Measurements from ENCODE around the gene HSPE1.
"Not testable (repeated sequence)": the region's sequence is repeated elsewhere in the genome, so short reads cannot be mapped to it uniquely, and the experiment has no call there.

The HSPE1 gene

DNA sequence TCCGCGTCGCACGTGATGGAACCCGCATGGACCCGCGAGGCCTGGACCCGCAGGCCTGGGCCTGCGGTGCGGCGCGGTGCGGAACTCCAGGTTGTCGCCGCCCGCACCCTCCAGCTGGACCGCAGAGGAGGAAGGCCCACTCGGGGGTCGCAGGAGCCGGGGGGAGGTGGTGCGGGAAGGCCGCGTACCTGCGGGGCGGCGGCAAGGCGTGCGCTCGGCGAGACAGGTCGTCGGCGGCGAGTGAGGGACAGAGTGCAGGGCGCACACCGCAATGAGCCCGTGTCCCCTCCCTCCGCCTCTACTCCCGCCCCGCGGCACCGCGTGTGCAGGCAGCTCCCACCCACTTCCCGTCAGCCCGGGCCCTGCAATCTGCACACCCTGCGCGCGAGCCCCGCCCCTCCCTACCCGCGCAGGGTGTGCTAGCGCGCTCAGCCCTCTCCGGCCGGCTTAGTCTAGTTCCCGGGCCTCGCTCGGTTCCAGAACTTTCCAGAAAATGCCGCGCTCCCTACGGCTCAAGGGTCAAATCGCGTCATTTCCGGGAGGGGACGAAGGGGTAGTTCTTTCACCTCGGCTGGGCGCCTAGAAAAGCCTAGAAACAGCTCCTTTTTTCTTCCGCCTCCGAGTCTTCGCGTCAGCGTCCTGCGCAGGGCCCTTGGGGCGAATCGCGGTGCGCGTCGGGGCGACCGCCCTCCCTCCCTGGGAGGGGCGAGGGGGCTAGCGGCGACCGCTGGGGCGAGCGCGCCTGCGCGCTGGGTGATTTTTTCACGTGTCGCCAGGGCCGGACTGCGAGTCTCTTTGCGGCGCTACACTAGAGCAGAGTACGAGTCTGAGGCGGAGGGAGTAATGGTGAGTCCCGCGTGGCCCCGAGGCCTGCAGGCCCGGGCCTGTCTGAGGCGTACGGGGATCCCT lies at the start of gene HSPE1, which contains the start of gene HSPD1:
Gene HSPE1, plus strand, starts transcription at position 786 of the 909 bp plus-strand sequence. Its CDS starts 58 bp downstream, at position 844.
Gene HSPD1, minus strand, starts transcription at position 247 of the 909 bp plus-strand sequence. CDS start 992 bp downstream, outside the sequence.
- peak; percentile 99 for DNase-seq (ENCODE audit: low read depth, low spot score)

- no peak for DNase-seq (ENCODE audit: low read depth, low spot score)
Observed at GRCh38 chr2:197450465-197450864, 49.7 kb upstream of the HSPE1 start.

DNA sequence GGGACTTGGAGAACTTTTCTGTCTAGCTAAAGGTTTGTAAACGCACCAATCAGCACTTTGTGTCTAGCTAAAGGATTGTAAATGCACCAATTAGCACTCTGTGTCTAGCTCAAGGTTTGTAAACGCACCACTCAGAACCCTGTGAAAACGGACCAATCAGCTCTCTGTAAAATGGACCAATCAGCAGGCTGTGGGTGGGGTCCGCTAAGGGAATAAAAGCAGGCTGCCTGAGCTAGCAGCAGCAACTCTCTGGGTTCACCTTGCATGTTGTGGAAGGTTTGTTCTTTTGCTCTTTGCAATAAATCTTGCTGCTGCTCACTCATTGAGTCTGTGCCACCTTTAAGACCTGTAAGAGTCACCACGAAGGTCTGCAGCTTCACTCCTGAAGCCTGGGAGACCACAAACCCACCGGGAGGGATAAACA lies 49.2 kb upstream of the HSPE1 start:
- not testable (repeated sequence) for DNase-seq (ENCODE audit: low read depth, low spot score)

GRCh38 chr2:197452754-197453122 lies 47.4 kb upstream of the HSPE1 start:
- no peak for DNase-seq (ENCODE audit: low read depth, low spot score)

- peak; percentile 100 for DNase-seq (ENCODE audit: low read depth, low spot score)
Observed at GRCh38 chr2:197453123-197453913, 46.9 kb upstream of the HSPE1 start, which contains the start of gene COQ10B. Gene COQ10B (plus strand): TSS chr2:197453552. CDS start chr2:197453561, 9 bp downstream.

DNA sequence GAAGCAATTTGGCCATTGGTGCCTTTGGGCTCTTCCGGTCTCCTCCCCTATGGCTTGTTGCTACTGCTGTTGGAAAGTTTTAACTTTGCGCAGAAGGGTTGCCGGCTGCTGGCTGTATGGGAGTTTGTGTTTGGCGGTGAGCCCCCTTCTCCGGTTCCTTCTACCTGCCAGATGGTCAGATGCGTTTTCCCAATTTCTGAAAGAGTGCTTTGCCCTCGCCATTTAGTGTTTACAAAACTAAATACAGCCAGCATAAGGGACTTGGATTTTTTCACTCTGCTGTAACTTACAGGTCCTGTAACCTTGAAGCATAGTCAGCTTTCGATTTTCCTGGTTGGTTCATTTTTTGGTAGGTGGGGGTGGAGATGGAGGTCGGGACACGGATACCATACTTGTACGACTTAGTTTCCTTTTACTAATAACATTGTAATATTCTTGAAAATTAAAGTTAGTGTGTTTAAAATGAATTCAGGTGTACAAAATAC lies 46.2 kb upstream of the HSPE1 start:
- no peak for DNase-seq (ENCODE audit: low read depth, low spot score)

DNA sequence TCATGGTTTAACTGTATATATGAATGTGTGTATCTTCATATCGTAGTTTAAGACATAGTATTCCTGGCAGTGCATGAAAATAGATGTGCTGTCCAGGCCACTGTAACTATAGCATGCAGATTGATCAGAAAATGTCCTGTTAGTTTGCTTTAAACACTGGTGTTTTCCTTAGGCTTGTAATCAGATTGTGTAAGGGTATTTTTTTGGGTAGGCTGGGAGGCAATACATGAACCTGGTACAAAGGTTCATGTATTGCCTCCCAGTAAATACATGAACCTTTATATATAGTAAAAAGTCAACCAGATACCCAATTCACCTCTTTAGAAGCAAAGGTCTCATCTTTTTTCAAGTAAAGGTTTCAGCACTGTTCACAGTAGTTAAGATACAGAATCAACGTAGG lies 45.3 kb upstream of the HSPE1 start:
- no peak for DNase-seq (ENCODE audit: low read depth, low spot score)

DNA sequence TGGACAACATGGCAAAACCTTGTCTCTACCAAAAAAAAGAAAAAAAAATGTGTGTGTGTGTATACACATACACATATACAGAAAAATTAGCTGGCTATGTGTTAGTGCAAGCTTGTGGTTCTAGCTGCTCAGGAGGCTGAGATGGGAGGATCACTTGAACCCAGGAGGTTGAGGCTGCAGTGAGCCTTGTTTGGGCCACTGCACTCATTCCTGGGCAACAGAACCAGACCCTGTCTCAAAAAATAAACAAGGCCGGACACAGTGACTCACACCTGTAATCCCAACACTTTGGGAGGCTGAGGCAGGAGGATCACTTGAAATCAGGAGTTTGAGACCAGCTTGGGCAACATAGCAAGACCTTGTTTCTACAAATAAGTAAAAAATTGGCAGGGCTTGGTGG lies 44.8 kb upstream of the HSPE1 start:
- DNase-seq (ENCODE audit: low read depth, low spot score), result no peak

DNA sequence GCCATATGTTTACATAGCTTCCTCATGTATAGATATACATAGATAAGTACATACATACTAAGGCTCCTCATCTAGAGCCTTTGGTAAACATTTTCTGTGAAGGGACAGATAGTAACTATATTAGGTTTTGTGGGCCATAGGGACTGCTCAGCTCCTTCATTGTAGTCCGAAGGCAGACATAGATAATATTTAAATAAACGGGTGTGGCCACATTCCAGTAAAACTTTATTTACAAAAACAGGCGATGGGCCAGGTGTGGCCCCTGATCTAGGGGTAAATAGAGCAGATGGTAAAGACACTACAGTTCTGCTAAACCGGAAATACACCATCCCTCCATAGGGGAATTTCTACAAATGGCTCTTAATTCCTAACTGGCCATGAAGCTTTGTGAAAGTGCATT lies 39.5 kb upstream of the HSPE1 start:
- no peak for DNase-seq (ENCODE audit: low read depth, low spot score)

GRCh38 chr2:197461057-197461456 lies 39.1 kb upstream of the HSPE1 start:
- no peak for DNase-seq (ENCODE audit: low read depth, low spot score)

- DNase-seq (ENCODE audit: low read depth, low spot score), result no peak
Observed at GRCh38 chr2:197464175-197464574, 36.0 kb upstream of the HSPE1 start.

DNA sequence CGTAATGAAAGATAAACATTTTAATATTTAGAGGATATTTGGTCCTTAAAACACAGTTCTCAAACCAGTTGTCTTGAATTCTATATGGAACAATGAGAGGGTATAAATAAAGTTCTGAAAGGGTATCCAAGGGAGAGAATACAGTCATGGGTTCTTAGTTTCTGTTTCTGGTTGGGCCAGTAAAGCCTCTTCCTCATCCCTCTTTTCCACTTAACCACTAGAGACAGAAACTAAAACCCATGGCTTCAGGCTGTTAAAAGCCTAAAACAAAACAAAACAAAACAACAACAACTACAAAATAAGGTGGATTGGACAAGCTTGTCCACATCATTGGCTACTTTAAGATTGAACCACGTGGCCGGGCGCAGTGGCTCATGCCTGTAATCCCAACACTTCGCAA lies 28.0 kb upstream of the HSPE1 start:
- no peak for DNase-seq (ENCODE audit: low read depth, low spot score)

DNA sequence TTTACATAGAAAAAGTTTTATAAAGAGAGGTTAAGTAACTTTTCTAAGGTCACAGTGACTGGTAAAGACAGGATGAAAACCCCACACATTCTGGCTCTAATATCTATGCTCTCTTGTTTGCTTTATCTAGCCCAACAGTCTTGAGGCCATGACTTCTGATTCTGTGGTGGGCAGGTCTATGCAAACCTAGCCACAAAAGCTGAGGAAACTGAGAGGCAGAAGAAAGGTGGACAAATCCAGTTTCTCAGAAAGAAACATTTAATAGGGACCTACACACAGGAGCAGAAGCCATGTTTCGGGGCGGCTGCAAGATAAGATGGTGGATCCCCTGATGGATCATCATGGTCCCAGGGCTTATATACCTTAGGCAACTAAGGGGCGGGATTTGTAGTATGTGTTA lies 22.4 kb upstream of the HSPE1 start:
- no peak for DNase-seq (ENCODE audit: low read depth, low spot score)

DNA sequence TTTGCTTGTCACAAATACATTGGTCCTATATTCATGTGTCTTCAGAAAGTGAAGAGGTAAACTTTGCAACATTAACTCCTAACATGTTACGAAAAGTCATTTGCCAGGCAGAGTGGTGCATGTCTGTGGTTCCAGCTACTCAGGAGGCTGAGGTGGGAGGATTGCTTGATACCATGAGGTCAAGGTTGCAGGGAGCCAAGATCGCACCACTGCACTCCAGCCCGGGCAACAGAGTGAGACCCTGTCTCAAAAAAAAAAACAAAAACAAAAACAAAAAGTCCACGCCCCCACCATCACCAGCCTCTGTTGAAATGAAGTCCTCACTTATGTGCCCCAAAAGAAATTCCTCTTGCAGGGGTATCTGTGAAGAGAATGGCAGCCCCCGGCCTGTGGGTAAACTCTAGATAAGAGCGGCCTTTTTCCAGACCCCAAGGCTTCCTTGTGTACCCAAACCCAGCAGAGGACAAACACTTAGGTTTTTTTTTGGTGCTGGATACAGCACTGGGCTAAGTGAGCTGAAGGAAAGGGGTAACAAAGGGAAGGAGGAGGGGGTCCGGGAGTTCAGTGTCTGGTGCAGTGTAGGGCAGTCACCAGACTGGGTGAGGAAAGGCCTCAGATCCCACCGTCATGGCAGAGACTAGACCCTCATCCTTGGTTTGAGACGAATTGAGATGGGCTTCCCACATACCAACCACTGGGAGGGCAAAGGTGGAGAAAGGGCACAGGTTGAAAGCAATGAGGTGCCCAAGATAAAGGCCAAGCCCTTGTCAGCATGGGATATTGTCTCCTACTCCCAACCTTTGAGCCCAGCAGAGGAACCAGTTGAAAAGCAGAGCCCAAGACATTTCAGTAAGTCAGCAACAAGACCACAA lies 19.8 kb upstream of the HSPE1 start:
- no peak for DNase-seq (ENCODE audit: low read depth, low spot score)

DNA sequence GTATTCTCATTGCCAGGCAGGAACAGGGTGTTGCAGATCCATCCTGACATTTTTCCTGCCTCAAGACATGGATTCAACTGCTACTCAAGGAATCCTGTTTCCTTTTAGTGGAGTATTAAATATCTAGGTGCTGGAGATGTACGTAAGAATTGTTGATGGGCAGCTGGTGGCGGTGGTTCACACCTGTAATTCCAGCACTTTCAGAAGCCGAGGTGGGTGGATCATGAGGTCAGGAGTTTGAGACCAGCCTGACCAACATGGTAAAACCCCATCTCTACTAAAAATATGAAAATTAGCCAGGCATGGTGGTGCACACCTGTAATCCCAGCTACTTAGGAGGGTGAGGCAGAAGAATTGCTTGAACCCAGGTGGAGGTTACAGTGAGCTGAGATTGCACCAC lies 15.9 kb upstream of the HSPE1 start:
- DNase-seq (ENCODE audit: low read depth, low spot score), result not testable (repeated sequence)

- no peak for DNase-seq (ENCODE audit: low read depth, low spot score)
Observed at GRCh38 chr2:197486175-197486574, 14.0 kb upstream of the HSPE1 start.

DNA sequence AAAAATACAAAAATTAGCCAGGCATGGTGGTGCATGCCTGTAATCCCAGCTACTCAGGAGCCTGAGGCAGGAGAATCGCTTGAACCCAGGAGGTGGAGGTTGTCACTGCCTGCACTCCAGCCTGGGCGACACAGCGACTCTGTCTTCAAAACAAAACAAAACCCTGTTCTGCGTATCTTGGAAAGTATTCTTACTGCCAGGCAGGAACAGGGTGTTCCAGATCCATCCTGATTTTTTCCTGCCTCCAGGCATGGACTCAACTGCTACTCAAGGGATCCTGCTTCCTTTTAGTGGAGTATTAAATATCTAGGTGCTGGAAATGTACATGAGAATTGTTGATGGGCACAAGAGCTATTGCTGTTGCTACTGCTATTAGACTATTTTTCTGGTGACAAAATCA lies 12.8 kb upstream of the HSPE1 start:
- DNase-seq (ENCODE audit: low read depth, low spot score), result no peak

- DNase-seq (ENCODE audit: low read depth, low spot score), result no peak
Observed at GRCh38 chr2:197495433-197496134, 4.6 kb upstream of the HSPE1 start.

DNA sequence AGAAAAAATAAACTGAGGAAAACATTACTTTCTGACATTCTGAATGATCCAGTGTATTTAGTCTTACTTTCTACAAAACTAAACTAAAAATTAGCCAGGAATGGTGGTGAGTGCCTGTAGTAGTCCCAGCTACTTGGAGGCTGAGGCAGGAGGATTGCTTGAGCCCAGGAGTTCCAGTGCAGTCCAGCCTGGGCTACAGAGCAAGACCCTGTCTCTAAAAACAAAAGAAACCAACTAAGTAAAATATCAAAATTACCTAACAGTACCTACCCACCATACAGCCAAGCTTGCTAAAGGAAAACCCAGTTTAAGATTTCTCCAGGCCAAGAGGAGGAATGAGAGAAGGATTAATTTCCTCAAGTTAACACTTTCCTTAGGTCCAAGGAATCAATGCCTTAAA lies 3.5 kb upstream of the HSPE1 start:
- DNase-seq (ENCODE audit: low read depth, low spot score), result no peak

DNA sequence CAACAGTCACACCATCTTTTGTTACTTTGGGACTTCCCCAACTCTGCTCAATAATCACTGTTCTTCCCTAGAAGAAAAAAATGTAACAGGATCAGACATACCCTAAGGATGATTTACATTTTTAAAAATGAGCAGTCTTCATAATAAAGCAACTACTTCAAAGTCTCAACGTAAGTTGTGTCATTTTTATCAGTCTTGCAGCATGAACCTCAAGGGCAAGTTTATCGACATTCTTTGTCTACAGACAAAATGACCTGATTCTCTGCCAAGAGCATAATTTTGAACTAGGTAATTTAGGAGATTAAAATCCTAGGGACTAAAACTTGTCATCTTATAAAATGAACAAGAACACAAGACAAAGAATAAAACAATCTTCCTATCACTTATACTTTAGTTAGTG lies 2.9 kb upstream of the HSPE1 start:
- no peak for DNase-seq (ENCODE audit: low read depth, low spot score)
